ENCODE measurements around the gene PROSER2.

PROSER2 gene

GRCh38 chr10:11899067-11899876 is 76.1 kb downstream of the PROSER2 start:
- no peak for DNase-seq (ENCODE audit: low spot score)
- no peak for TF ChIP-seq CTCF (IDR thresholded peaks at IDR 0.05; ENCODE audit: extremely low read depth, missing control alignments)

GRCh38 chr10:11901036-11901301 is 77.8 kb downstream of the PROSER2 start:
- TF ChIP-seq CTCF (IDR thresholded peaks at IDR 0.05; ENCODE audit: extremely low read depth, missing control alignments), result no peak
- DNase-seq (ENCODE audit: low spot score), result no peak

GRCh38 chr10:11901454-11901832 is 78.3 kb downstream of the PROSER2 start:
- DNase-seq (ENCODE audit: low spot score), result no peak
- no peak for TF ChIP-seq CTCF (IDR thresholded peaks at IDR 0.05; ENCODE audit: extremely low read depth, missing control alignments)

- TF ChIP-seq CTCF (IDR thresholded peaks at IDR 0.05; ENCODE audit: extremely low read depth, missing control alignments), result no peak
- no peak for DNase-seq (ENCODE audit: low spot score)
Measured at GRCh38 chr10:11901833-11902475, 78.8 kb downstream of the PROSER2 start.

GRCh38 chr10:11902646-11903045 is 79.5 kb downstream of the PROSER2 start:
- DNase-seq (ENCODE audit: low spot score), result no peak
- TF ChIP-seq CTCF (IDR thresholded peaks at IDR 0.05; ENCODE audit: extremely low read depth, missing control alignments), result no peak

- TF ChIP-seq CTCF (IDR thresholded peaks at IDR 0.05; ENCODE audit: extremely low read depth, missing control alignments), result no peak
- peak; percentile 30 for DNase-seq (ENCODE audit: low spot score)
Measured at GRCh38 chr10:11906714-11907113, 83.6 kb downstream of the PROSER2 start.

- no peak for DNase-seq (ENCODE audit: low spot score)
- TF ChIP-seq CTCF (IDR thresholded peaks at IDR 0.05; ENCODE audit: extremely low read depth, missing control alignments), result no peak
Measured at GRCh38 chr10:11907914-11908313, 84.8 kb downstream of the PROSER2 start.
